Stimulated activated CD4-positive, alpha-beta T cell treated with anti-CD3 and anti-CD28 coated beads, Interleukin-4, amount 100 ng/mL, for 4 hours (primary cell): ENCODE data around the gene RNU5D-1.

ENCODE experiments used
- DNase-seq, 2 experiments: peaks; one replicate each; pipeline ENCODE4 v3.0.0-alpha.2; 2020

RNU5D-1 gene

GRCh38 chr1:44698138-44698537, 32.8 kb downstream of the RNU5D-1 start:
- no peak for DNase-seq

- peak in 1 of 2 experiments; percentile 16 for DNase-seq
Measured at GRCh38 chr1:44696789-44697345, 34.1 kb downstream of the RNU5D-1 start.

- DNase-seq: no peak
Measured at GRCh38 chr1:44696101-44696500, 34.9 kb downstream of the RNU5D-1 start.

GRCh38 chr1:44695671-44696070, 35.3 kb downstream of the RNU5D-1 start:
- DNase-seq: no peak

- DNase-seq: no peak
Measured at GRCh38 chr1:44694863-44695478, 36.0 kb downstream of the RNU5D-1 start.

GRCh38 chr1:44693900-44694299, 37.1 kb downstream of the RNU5D-1 start:
- no peak for DNase-seq

GRCh38 chr1:44693159-44693558, 37.8 kb downstream of the RNU5D-1 start:
- no peak for DNase-seq

GRCh38 chr1:44689447-44689765, 41.6 kb downstream of the RNU5D-1 start:
- no peak for DNase-seq

GRCh38 chr1:44688760-44689446, 42.1 kb downstream of the RNU5D-1 start:
- DNase-seq: no peak

GRCh38 chr1:44685881-44686280, 45.1 kb downstream of the RNU5D-1 start:
- DNase-seq: no peak

GRCh38 chr1:44685218-44685617, 45.8 kb downstream of the RNU5D-1 start:
- DNase-seq: no peak

GRCh38 chr1:44684525-44684924, 46.4 kb downstream of the RNU5D-1 start:
- no peak for DNase-seq

GRCh38 chr1:44682883-44683265, 48.1 kb downstream of the RNU5D-1 start:
- no peak for DNase-seq

GRCh38 chr1:44681905-44682882, 48.8 kb downstream of the RNU5D-1 start:
- no peak for DNase-seq
